ENCODE data around the gene ACVR1B. TPM values are rescaled to one million over a fixed set of nuclear protein-coding genes. Genes with fewer than 3 reads are reported as not detected.

Gene ACVR1B
- total RNA-seq, 1 experiment from 2014 or later = 13.4 TPM

DNA sequence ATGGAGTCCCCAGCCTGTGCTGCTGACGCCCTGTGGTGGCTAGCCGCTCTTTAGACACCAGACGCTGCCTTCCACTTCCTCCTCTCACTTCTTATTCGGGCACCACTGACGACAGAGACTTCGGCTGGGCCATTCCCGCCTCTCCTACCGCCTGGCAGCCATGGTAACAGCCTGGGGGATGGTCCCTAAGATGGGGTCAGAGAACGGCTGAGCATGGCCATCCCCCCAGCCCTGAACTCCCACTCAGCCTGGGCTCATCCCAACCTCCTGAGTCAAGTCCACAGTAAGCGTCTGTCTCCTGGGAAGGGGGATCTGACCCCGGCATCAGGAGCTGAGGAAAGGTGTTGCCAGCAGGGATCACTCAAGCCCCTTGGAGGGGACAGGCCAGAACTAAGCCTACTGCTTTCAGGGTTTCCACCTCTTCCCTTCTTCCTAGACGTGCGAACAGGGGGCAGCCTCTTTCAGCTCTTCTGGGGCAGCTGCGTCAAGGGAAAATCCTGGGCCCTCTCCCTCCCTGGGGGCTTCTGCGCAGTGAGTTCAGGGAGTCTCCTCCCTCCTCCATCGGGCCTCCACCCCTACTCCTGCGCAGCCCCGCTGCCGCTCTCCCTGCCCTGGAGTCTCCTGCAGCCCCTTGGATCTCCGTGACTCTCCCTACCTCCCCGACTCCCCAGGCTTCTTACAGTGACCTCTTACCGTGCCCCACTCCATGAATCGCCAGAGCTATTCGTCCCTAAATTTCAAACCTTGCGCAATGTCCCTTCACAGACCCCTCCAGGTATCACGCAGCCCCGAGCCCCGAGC lies 54.6 kb downstream of the ACVR1B start:
- Histone ChIP-seq H2AFZ (no peak overlapping the region), H3K27ac (no peak overlapping the region), H3K9me2 (ENCODE audit: insufficient read depth) (no peaks in the 10 kb centered on the region), H3K27me3 (ENCODE audit: insufficient read depth, low read depth) (no peaks in the 10 kb centered on the region), H3K4me1 (replicated peaks; ENCODE audit: insufficient read depth) (no peaks in the 10 kb centered on the region), H3K36me3 (ENCODE audit: low read depth) (no peaks in the 10 kb centered on the region), H3K4me2 (no peak overlapping the region), H3K79me2 (ENCODE audit: low read depth) (no peaks in the 10 kb centered on the region), H3F3A (ENCODE audit: insufficient read depth, low read depth) (0 out of 2 replicates have a peak, but pooled peaks cover 4% of the 10 kb centered on the region), H3K4me3 (no peak overlapping the region), H4K20me1 (ENCODE audit: insufficient read depth) (no peaks in the 10 kb centered on the region), H3K9me3 (ENCODE audit: insufficient read depth, low read depth) (no peaks in the 10 kb centered on the region)
- DNase-seq = no peak
- TF ChIP-seq, protein P1, sequence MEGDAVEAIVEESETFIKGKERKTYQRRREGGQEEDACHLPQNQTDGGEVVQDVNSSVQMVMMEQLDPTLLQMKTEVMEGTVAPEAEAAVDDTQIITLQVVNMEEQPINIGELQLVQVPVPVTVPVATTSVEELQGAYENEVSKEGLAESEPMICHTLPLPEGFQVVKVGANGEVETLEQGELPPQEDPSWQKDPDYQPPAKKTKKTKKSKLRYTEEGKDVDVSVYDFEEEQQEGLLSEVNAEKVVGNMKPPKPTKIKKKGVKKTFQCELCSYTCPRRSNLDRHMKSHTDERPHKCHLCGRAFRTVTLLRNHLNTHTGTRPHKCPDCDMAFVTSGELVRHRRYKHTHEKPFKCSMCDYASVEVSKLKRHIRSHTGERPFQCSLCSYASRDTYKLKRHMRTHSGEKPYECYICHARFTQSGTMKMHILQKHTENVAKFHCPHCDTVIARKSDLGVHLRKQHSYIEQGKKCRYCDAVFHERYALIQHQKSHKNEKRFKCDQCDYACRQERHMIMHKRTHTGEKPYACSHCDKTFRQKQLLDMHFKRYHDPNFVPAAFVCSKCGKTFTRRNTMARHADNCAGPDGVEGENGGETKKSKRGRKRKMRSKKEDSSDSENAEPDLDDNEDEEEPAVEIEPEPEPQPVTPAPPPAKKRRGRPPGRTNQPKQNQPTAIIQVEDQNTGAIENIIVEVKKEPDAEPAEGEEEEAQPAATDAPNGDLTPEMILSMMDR (conservative IDR thresholded peaks at IDR 0.05) = no peak
- TF ChIP-seq EZH2 (IDR thresholded peaks at IDR 0.05; ENCODE audit: low read depth) = no peak
- BruUV-seq (replicated peaks) = no TSS peak
- CTCF ChIA-PET = interaction anchor here (0.5 to 0.6 kb wide), 2 partner anchors 94 to 872 kb away, joined by 3 to 5 read pairs; no protein-coding TSS in a partner anchor
- intact Hi-C loops (cut with micrococcal nuclease; ENCODE audit: unreplicated experiment) = no loop called here
- POLR2A ChIA-PET (ENCODE audit: unreplicated experiment) = no interaction called here

DNA sequence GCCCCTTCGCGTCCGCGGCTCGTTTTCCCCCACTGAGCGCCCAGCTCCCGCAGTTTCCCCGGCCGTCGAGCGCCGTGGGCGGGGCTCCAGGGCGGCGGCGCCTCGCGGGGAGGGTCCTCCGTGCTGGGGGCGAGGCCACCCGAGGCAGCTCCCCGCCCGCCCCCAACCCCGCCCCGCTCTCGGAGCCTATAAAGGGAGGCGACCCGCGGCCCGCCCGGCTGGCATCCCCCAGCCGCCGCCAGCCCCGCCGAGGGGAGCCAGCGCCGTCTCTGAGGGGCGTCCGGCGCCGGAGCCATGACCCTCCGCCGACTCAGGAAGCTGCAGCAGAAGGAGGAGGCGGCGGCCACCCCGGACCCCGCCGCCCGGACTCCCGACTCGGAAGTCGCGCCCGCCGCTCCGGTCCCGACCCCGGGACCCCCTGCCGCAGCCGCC lies 55.2 kb downstream of the ACVR1B start, which contains the start of gene TAMALIN:
Gene TAMALIN (plus strand): TSS at position 221 of the 432 bp plus-strand sequence. CDS start 74 bp downstream, at position 295.
- H3K9me3 ChIP-seq (ENCODE audit: insufficient read depth, low read depth) = no peaks in the 10 kb centered on the region
- ChIA-PET CTCF (no interaction called here), POLR2A (ENCODE audit: unreplicated experiment) (no interaction called here)
- no peaks in the 10 kb centered on the region for H3K27me3 ChIP-seq (ENCODE audit: insufficient read depth, low read depth)
- H3K79me2 ChIP-seq (ENCODE audit: low read depth) = no peaks in the 10 kb centered on the region
- no peaks in the 10 kb centered on the region for H4K20me1 ChIP-seq (ENCODE audit: insufficient read depth)
- no peaks in the 10 kb centered on the region for H3K4me1 ChIP-seq (replicated peaks; ENCODE audit: insufficient read depth)
- H3F3A ChIP-seq (ENCODE audit: insufficient read depth, low read depth) = 0 out of 2 replicates have a peak, but pooled peaks cover 4% of the 10 kb centered on the region
- no peak within 1 kb of the TSS for H3K27ac ChIP-seq
- TF ChIP-seq, protein P1 (conservative IDR thresholded peaks at IDR 0.05) = no peak
- TF ChIP-seq EZH2 (IDR thresholded peaks at IDR 0.05; ENCODE audit: low read depth) = no peak
- no peaks in the 10 kb centered on the region for H3K9me2 ChIP-seq (ENCODE audit: insufficient read depth)
- H3K4me2 ChIP-seq = no peak within 1 kb of the TSS
- no peak within 1 kb of the TSS for H3K4me3 ChIP-seq
- no peaks in the 10 kb centered on the region for H3K36me3 ChIP-seq (ENCODE audit: low read depth)
- intact Hi-C loops (cut with micrococcal nuclease; ENCODE audit: unreplicated experiment) = no loop called here
- no peak for DNase-seq
- BruUV-seq (replicated peaks) = no TSS peak
- no peak within 1 kb of the TSS for H2AFZ ChIP-seq

DNA sequence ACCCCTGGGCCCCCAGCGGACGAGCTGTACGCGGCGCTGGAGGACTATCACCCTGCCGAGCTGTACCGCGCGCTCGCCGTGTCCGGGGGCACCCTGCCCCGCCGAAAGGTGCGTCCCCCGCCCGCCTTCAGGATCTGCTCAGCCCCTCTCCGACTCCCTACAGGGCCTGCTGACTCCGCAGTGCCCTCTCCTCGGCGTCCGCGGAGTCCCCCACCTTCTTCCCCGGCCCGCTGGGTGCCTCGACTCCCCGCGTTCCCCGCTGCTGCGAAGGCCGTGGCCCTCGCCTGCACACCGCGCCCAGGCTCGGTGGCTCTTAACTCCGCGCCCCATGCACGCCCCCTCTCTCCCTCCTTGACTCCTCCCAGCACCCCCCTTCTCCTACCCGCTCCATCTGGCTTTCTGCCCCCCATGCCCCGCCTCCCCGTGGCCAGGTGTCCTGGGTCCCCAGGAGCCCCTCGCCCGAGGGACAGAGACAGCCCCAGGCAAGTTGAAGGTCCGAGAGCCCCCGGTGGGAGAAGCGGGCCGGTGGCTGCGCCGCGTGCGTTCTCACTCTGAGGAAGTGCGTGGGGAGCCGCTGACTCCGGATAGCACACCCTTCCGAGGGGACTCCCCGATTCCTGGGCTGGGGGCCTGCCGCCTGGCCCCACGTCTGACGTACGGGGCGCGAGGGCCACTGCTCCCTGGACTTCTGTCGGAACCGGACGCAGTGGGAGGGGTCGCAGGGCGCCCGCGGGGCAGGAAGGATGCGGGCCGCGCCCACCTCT lies 55.8 kb downstream of the ACVR1B start:
- CTCF ChIA-PET = no interaction called here
- H4K20me1 ChIP-seq (ENCODE audit: insufficient read depth) = no peaks in the 10 kb centered on the region
- intact Hi-C loops (cut with micrococcal nuclease; ENCODE audit: unreplicated experiment) = no loop called here

More for the DNA sequence above, 55.8 kb downstream of the ACVR1B start:
- no peak overlapping the region for H3K4me2 ChIP-seq
- BruUV-seq (replicated peaks) = no TSS peak
- H2AFZ ChIP-seq = no peak overlapping the region
- no peak for DNase-seq
- no peaks in the 10 kb centered on the region for H3K79me2 ChIP-seq (ENCODE audit: low read depth)
- H3K27me3 ChIP-seq (ENCODE audit: insufficient read depth, low read depth) = no peaks in the 10 kb centered on the region
- H3K36me3 ChIP-seq (ENCODE audit: low read depth) = no peaks in the 10 kb centered on the region
- H3K9me3 ChIP-seq (ENCODE audit: insufficient read depth, low read depth) = no peaks in the 10 kb centered on the region
- no peak overlapping the region for H3K4me3 ChIP-seq
- H3F3A ChIP-seq (ENCODE audit: insufficient read depth, low read depth) = 0 out of 2 replicates have a peak, but pooled peaks cover 4% of the 10 kb centered on the region
- TF ChIP-seq, protein P1 (conservative IDR thresholded peaks at IDR 0.05) = no peak
- TF ChIP-seq EZH2 (IDR thresholded peaks at IDR 0.05; ENCODE audit: low read depth) = no peak
- no peak overlapping the region for H3K27ac ChIP-seq
- POLR2A ChIA-PET (ENCODE audit: unreplicated experiment) = no interaction called here
- no peaks in the 10 kb centered on the region for H3K9me2 ChIP-seq (ENCODE audit: insufficient read depth)
- H3K4me1 ChIP-seq (replicated peaks; ENCODE audit: insufficient read depth) = no peaks in the 10 kb centered on the region

All from PC-9 (cell line).